ENCODE results near the gene CYS1.
"Not testable (repeated sequence)": the region's sequence is repeated elsewhere in the genome, so short reads cannot be mapped to it uniquely, and the experiment has no call there.

Gene CYS1

DNA sequence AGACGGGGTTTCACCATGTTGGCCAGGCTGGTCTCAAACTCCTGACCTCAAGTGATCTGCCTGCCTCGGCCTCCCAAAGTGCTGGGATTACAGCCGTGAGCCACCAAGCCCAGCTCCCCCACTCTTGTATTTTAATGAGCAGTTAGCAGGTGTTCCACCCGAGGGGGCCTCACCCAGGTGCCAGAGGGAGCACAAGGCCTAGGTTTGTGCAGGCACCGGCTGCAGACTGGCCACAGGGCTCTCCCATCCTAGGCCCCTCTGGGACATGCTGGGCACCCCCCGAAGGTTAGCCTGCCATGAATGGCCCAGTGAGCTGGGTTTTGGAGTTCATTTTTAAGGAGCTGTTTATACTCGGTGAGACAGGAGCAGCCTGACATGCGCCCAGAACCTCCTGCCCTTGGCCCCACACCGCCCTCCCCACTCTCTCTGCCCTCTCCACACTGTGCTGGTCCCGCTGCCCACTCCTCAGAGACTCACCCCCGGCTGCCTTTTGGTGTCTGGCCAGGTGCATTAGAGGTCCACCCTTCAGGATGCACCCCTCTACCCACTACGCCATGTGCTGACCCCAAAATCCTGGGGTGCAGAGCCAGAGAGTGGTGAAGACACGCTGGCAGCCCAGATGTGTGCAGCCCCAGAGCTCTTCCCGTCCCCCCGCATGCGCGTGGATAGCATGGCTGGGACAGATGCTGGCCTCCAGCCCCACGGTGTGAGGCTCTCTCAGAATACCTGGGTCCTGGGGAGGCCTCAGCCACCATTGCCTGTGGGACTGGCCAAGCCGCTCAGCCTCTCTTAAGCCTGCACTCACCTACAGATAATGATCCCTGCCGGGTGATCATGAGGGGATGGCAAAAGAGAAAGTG lies 48.1 kb downstream of the CYS1 start:
- no peak for DNase-seq (ENCODE audit: low read depth in 2 of 2, low spot score in 1 of 2)

DNA sequence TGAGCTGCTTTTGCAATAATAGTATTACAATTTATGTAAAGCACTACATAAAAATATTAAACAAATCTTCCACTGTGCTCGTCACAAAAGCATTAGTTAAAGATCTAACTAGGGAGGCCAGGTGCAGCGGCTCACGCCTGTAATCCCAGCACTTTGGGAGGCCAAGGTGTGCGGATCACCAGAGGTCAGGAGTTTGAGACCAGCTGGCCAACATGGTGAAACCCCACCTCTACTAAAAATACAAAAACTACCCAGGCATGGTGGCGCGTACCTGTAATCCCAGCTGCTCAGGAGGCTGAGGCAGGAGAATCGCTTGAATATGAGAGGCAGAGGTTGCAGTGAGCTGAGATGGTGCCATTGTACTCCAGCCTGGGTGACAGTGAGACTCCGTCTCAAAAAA lies 49.4 kb downstream of the CYS1 start:
- not testable (repeated sequence) for DNase-seq (ENCODE audit: low read depth in 2 of 2, low spot score in 1 of 2)

DNA sequence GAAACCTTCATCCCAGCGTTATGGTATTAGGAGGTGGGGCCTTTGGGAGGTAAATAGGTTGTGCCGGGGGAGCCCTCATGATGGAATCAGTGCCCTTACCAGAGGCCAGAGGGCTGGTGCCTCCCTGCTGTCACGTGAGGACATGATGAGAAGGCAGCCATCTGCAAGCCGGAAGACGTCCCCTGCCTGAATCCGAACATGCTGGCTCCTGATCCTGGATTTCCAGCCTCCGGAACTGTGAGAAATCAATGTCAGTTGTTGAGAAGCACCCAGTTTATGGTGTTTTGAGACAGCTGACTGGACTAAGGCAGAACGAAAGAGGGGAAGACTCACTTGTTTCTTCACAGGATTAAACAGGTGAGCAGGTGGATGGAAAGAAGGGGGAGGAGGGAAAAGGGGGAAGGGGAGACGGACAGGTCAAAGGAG lies 49.9 kb downstream of the CYS1 start:
- DNase-seq (ENCODE audit: low read depth in 2 of 2, low spot score in 1 of 2): no peak

DNA sequence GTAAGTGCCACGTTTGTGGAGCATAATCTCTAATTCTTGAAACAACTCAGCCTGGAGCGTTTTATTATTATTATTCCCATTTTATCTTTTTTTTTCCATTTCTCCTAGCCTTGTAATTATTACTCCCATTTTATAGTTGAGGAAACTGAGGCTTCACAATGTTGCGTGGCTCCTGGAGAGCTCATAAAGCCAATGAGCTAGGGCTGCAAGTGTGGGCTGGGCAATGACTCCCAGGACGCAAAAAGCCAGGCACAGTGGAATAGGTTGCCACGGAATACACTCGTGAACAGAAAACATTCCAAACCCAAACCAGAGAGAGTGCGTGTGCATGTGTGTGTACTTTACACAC lies 50.4 kb downstream of the CYS1 start:
- DNase-seq (ENCODE audit: low read depth in 2 of 2, low spot score in 1 of 2): no peak

DNA sequence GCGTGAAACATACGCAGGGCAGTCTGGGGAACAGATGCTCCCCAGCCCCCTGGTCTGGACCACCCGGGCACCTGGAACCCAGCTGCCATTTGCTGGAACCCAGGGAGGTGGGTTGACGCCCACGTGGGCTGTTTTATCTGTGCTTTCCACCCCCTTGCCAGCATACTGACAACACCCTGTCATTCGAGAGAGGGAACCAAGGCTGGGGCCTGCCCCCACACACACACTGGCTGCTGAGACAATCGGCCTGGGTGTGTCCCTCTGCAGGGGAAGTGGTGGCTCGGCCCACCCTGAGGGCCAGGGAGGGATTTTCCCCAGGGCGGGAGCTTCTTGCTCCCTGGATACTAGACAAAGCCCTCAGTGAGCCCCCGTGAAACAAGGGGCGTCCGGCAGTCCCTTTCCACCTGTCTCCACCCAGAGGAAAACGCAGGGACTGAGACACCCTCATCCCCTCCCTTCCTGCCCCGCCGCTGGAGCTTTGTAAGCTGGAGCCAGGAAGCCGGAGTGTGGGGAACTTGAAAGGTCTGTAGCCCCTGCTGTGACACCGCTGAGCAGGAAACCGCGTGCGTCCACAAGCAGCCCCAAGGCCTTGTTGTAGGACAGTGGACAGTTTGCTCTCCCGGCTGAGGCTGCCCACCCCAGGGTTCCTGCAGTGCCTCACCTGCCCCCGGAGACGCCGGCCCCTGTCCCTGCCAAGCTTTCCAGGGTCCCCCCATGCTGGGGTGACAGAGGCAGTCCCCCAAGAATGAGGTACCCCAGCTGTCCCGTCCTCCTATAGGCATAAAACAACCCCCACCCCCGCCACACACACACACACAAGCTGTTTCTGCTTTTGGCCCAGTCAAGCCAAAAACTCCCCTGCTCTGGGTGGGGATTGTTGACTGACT lies 51.0 kb downstream of the CYS1 start:
- no peak for DNase-seq (ENCODE audit: low read depth in 2 of 2, low spot score in 1 of 2)

DNA sequence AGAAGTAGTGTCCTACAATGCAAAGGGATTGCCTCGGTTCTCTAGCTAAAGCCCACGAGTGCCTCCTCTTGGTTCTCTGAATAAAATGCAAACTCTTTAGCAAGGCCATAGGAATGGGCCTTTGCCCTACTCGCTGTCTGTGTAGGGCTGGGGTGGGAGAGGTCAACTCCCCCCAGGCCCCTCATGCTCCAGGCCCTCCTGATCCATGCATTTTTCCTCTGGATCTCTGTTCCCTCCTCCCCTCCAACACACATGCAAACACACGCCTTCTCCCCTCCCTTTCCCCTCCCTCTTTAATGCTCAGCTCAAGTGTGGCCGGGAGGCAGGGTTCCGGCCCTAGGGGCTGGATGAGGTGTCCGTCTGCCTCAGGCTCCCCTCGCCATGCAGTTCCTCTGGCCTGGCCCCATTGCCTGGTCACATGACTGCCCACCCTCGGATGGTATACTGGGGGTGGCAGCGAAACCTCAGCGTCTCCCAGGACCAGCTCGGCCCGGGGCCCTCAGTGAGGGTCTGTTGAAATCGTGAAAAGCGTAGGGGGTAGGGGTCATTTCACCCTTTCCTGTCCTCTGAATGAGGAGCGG lies 51.7 kb downstream of the CYS1 start:
- no peak for DNase-seq (ENCODE audit: low read depth in 2 of 2, low spot score in 1 of 2)

DNA sequence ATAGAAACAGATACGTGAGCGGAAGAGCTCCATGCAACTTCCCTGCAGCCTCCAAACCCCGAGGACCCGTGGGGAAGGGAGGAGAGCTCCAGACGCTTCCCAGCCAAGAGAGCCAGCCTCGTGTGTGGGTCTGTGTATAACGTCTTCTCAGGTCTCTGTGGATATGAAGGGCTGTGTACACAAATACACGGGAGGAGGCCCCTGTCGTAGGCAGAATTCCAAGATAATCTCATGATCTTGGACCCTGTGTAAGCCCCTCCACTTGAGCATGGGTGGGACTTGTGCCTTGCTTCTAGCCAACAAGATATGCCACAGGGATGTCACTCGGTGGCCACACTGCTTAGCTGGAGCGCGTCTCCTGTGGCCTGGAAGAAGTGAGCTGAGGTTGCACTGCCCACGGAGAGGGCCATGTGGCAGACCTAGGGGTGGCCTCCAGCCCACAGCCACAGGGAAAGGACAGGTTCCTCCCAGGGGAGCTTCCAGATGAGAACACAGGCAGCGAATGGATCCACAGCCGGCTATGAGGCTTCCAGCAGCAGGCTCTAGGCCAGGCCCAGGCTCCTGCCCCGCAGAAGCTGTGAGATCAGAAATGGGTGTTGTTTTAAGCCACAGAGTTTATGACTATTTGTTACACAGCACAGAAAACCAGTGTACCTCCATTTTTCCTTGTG lies 52.4 kb downstream of the CYS1 start:
- no peak for DNase-seq (ENCODE audit: low read depth in 2 of 2, low spot score in 1 of 2)

DNA sequence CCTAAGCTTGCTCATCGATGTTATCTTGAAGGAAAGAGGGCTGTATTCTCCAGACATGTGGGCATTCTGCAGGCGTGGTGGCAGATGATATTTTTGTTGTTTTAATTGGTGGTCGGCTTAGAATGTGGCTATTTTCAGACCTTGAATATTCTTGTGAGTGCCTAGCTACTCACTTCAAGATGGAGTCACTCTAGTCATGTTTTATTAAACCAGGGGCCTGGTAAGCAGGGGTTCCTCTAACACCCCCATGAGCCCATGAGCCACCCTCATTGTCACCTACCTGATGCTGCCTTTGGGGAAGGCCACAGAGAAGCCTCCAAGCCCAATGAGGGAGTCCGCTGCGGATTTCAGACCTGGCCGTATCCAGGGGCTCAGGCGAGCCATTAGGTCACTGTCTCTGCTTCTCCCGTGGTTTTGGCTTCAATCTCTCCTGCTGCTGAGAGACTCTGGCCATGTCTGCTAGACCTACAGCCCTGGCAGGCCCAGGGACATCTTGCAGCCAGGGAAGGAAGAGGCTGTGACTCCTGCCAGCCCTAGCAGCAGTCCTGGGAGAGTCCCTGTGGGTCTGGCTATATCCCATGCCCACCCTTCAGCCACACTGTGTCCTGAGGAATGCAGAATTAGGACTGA lies 53.2 kb downstream of the CYS1 start:
- no peak for DNase-seq (ENCODE audit: low read depth in 2 of 2, low spot score in 1 of 2)

DNA sequence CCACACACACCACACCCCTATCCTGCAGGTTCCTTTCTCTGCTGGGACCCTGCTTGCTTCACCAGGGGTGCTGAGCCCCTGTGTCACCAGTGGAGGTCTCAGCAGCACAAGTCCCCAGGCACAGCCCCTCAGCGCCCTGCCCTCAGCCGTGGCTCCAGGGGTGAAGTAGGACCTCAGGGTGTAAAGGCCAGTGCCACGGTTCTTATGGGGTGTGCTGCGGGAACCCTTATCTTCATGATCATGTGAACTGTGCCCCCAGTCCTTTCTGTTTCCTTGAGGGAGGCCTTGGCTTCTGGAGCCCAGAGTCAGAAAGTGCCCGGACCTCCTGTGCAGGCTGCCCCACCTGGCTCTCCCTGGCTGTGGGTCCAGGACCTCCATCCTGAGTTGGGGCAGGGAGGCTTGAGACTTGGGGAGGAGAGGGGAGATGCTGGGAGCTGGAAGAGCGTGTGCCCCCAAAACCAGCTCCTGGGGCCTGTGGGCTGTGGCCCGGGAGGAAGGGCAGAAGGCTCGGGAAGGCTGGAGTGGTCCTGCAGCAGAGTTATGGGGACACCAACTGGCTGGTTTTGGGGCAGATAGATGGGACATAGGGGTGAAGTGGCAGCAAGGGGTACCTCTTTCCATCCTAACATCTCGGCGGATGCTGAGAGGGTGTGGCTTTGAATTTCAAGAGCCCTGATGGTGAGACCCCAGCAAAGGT lies 57.1 kb downstream of the CYS1 start:
- DNase-seq (ENCODE audit: low read depth in 2 of 2, low spot score in 1 of 2): no peak

DNA sequence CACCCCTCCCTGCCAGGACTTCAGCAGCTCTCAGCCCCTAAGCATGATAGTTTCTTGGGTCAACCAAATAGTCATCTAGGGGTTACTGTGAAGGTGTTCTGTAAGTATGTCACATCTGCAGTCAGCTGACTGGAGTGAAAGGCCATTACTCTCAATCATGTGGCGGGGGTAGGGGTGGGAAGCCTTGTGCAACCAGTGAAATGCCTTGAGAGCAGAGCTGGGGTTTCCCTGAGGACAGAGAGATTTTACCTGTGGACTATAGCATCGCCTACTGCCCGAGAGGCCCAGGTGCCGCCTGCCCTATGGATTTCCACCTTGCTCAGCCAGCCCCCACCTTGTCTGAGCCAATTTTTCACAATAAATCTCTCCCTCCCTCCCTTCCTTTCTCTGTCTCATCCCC lies 57.8 kb downstream of the CYS1 start:
- no peak for DNase-seq (ENCODE audit: low read depth in 2 of 2, low spot score in 1 of 2)

DNA sequence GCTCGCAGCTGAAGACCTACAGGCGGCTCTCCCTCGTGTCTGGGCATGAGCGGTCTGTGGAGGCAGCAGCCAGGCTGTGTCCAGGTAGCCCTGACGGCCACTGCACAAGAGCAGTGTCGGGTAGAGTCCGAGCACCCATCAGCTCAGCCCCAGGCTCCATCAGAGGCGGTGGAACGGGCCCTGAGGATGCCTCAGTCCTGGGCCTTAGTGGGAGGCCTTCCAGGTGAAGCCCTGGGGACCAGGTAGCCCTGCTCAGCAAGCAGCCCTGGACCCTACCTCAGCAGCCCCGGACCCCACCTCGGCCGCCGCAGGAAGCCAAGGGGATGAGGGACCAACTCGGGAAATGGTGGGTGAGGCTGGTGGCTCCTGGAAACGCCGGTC lies 58.2 kb downstream of the CYS1 start:
- no peak for DNase-seq (ENCODE audit: low read depth in 2 of 2, low spot score in 1 of 2)

DNA sequence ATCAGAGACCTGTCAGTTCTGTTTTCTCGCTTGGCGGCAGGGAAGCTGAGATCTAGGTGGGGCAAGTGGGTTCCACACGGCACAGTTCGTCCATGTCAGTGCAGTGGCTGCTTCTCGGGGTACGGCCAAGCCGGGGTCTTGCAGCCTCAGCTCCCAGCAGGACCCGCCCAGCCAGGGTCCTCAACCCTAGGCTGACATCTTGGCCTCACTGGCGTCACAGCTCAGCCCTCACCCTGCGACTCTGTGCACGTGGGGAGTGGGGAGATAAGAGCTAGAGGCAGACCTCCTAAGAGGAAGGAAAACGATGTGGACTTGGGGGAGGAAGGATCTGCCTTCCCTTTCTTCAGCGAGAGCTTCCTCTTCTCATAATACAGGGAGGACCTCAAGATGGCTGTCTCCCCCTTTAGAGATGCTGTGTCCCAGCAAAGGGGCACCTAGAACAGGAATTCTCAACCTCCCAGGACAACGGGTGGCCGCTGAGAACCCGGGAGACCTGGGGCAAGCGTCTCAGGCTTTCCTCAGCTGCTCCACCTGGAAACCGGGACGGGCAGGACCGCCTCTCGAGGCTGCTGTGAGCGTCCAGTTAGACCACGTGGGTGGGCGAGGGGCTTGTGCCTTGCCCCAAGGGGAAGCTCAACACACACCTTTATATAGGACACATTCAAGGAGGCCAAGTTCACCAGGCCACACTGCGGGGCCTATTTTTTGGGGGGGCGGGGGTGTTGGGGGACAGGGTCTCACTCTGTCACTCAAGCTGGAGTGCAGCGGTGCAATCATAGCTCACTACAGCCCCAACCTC lies 60.4 kb downstream of the CYS1 start:
- DNase-seq (ENCODE audit: low read depth in 2 of 2, low spot score in 1 of 2): no peak

DNA sequence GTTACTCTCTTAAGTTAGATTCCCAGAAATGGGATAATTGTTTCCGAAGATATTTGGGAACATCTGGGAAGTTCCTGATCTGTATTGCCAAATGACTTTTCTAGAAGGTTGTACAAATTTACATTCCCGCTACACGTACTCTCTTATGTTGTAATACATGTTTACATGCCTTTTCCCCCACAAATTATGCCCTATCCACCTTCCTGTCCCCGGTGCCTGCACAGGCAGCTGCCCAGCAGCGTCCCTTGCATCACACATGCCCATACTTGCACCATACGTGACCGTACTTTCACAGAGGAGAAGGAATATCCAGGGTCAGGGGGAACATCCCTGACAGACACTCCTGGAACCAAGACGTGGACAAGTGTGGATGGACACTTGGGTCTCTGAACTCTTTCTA lies 61.0 kb downstream of the CYS1 start:
- DNase-seq (ENCODE audit: low read depth in 2 of 2, low spot score in 1 of 2): no peak

DNA sequence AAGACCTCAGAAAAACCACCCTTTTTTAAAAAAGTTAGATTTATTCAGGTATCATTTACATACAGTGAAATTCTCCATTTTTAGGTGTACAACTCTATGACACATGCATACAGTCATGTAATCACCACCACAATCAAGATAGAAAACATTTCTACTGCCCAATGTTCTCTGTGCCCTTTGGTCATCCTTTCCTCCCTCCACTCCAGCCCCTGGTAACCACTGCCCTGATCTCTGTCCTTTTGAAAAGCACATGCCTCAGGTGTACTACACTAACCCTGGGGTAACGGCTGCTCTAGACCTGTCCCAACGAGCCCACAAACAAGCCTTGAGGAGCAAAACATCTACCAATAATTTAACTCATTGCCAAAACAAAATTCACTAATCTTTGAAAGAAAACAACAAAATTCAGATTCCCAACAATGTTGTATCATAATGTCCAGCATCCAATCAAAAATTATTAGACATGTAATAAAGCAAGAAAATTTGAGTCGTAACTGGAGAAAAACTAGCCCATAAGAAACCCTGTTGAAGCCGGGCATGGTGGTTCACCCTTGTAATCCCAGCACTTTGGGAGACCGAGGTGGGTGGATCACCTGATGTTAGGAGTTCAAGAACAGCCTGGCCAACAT lies 62.8 kb downstream of the CYS1 start:
- no peak for DNase-seq (ENCODE audit: low read depth in 2 of 2, low spot score in 1 of 2)

DNA sequence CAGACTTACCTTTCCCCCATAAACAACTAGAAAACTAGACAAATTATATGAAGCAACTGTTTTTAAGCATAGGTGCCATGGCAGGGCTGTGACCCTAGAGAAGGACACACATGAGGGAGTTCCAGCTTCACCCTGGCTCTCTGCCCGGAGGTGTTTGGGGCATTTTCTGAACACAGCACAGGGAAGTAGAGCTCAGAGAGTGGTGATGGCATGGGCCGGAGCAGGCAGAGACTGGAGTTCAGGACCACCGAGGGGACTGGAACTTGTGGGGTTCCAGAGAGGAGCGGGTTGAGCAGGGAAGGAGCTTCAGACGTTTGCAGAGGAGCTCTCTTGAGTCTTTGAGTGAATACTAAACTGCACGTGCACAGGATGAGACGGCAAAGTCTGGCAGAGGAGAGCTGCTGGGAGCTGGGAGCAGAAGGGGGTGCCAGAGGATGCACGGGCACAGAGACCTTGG lies 63.4 kb downstream of the CYS1 start:
- no peak for DNase-seq (ENCODE audit: low read depth in 2 of 2, low spot score in 1 of 2)

DNA sequence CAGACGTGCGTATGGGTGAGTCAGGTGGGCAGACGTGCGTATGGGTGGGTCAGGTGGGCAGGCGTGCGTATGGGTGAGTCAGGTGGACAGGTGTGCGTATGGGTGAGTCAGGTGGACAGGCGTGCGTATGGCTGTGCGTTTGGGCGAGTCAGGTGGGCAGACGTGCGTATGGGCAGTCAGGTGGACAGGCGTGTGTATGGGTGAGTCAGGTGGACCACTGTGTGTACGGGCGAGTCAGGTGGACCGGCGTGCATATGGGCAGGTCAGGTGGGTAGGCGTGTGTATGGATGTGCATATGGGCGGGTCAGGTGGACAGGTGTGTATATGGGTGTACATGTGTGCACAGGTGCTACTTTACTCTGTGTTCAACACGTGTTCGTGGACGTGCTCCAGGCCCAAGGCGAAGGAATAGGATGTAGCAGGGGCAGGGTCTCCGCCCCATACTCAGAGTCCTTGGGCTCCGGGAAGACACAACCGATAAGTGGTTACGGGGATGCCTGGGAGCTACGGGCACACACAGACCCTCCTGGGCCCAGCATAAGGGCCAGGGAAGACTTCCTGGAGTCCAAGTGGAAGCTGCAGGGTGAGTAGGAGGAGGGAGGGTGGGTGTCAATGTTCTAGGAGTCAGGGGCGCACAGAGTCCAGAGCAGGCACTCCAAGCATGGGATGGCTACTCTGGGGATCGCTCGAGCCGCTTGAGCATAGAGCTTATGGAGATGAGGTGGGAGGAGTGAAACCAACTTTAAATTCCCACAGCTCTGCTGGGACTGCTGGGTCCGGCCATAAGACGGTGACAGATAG lies 64.0 kb downstream of the CYS1 start:
- no peak for DNase-seq (ENCODE audit: low read depth in 2 of 2, low spot score in 1 of 2)

DNA sequence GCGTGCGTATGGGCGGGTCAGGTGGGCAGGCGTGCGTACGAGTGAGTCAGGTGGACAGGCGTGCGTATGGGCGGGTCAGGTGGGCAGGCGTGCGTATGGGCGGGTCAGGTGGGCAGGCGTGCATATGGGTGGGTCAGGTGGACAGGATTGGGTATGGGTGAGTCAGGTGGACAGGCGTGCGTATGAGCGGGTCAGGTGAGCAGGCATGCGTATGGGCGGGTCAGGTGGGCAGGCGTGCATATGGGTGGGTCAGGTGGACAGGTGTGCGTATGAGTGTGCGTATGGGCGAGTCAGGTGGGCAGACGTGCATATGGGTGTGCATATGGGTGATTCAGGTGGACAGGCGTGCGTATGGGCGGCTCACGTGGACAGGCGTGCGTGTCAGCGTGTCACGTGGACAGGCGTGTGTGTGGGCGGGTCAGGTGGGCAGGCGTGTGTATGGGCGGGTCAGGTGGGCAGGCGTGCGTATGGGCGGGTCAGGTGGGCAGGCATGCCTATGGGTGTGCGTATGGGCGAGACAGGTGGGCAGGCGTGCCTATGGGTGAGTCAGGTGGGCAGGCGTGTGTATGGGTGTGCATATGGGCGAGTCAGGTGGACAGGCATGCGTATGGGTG lies 64.7 kb downstream of the CYS1 start:
- DNase-seq (ENCODE audit: low read depth in 2 of 2, low spot score in 1 of 2): not testable (repeated sequence)

All from stimulated activated CD8-positive, alpha-beta memory T cell treated with anti-CD3 and anti-CD28 coated beads, Interleukin-4, amount 100 ng/mL, for 4 hours (primary cell).